Activated CD8-positive, alpha-beta T cell treated with anti-CD3 and anti-CD28 coated beads for 36 hours (primary cell): ENCODE data around the gene ANKS3. TPM values are rescaled to one million over a fixed set of nuclear protein-coding genes. Genes with fewer than 3 reads are reported as not detected.
A peak's percentile ranks its signal among the peaks of the same experiment; 100 is the strongest.

Experiments
- ATAC-seq: fragments of 200-7000 bp; cut with Tn5 transposase; one replicate; pipeline ENCODE4 v1.10.0; 2021; ENCODE audit warnings: mild to moderate bottlenecking, moderate library complexity
- CTCF ChIA-PET: fragments of 350-600 bp; sonication (Branson Sonifier 250); formaldehyde crosslinking; loops from one replicate; lab custom pipeline; 2021; ENCODE audit warnings: antibody characterized with exemption; lab: Charles Lee
- POLR2A ChIA-PET: fragments of 350-600 bp; sonication (Branson Sonifier 250); formaldehyde crosslinking; loops from one replicate; lab custom pipeline; 2021; ENCODE audit warnings: antibody characterized with exemption; lab: Charles Lee
- DNase-seq: peaks from one replicate; pipeline ENCODE4 v3.0.0-alpha.2; 2020
- H3K27ac Mint-ChIP-seq: one replicate; pipeline ENCODE4 v1.8.0; 2021; ENCODE audit warnings: mild to moderate bottlenecking, mixed read lengths
- H3K27me3 Mint-ChIP-seq: one replicate; pipeline ENCODE4 v1.8.0; 2021; ENCODE audit warnings: mixed read lengths
- H3K36me3 Mint-ChIP-seq: one replicate; pipeline ENCODE4 v1.8.0; 2021; ENCODE audit warnings: low read depth, mixed read lengths
- H3K4me1 Mint-ChIP-seq: one replicate; pipeline ENCODE4 v1.8.0; 2021; ENCODE audit warnings: low read depth, mixed read lengths
- H3K4me3 Mint-ChIP-seq: one replicate; pipeline ENCODE4 v1.8.0; 2021; ENCODE audit warnings: mild to moderate bottlenecking, moderate library complexity, mixed read lengths
- H3K9me3 Mint-ChIP-seq: one replicate; pipeline ENCODE4 v1.8.0; 2021; ENCODE audit warnings: mixed read lengths
- intact Hi-C: fragments of 100-400 bp; cut with micrococcal nuclease; formaldehyde crosslinking; loops from one replicate; pipeline ENCODE4 v1.10.0; 2022
- total RNA-seq, 2 experiments: library from RNA; stranded (reverse); gene quantifications; one replicate each; pipeline ENCODE4 v1.2.3, GENCODE V29; 2021
- TF ChIP-seq, protein P1 (sequence below): fragments of 200-600 bp; IDR thresholded peaks from one replicate; pipeline ENCODE4 v1.8.0; 2022; ENCODE audit warnings: antibody characterized with exemption, mild to moderate bottlenecking

Gene ANKS3
- total RNA-seq, 2 experiments from 2014 or later = 13.0 to 13.8 TPM

DNA sequence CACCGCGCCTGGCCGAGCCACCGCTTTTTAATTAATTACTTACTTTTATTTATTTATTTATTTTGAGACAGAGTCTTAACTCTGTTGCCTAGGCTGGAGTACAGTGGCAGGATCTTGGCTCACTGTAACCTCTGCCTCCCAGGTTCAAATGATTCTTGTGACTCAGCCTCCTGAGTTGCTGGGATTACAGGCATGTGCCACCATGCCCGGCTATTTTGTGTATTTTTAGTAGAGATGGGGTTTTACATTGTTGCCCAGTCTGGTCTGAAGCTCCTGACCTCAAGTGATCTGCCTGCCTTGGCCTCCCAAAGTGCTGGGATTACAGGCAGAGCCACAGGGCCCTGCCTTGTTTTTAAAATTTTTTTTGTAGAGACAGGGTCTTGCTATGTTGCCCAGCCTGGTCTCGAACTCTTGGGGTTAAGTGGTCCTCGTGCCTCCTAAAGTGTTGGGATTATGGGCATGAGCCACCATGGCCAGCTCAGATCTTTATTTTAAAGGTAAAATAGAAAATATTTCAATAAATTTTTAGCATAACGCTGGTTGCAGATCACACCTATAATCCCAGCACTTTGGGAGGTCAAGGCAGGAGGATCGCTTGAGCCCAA lies 59.0 kb downstream of the ANKS3 start:
- Mint-ChIP-seq H3K27ac (peak overlapping the region; percentile 99), H3K4me1 (peaks cover 35% of the 10 kb centered on the region), H3K27me3 (no peaks in the 10 kb centered on the region), H3K36me3 (peaks cover 14% of the 10 kb centered on the region), H3K9me3 (no peaks in the 10 kb centered on the region), H3K4me3 (no peak overlapping the region)
- intact Hi-C loops = no loop called here
- POLR2A ChIA-PET = interaction anchor here (1.7 kb wide), 1 partner anchor 59 kb away, joined by 5 read pairs; no protein-coding TSS in a partner anchor
- CTCF ChIA-PET = interaction anchor here (0.6 kb wide), 1 partner anchor 92 kb away, joined by 3 read pairs; no protein-coding TSS in a partner anchor
- DNase-seq (no peak), ATAC-seq (no peak)
- TF ChIP-seq, protein P1, sequence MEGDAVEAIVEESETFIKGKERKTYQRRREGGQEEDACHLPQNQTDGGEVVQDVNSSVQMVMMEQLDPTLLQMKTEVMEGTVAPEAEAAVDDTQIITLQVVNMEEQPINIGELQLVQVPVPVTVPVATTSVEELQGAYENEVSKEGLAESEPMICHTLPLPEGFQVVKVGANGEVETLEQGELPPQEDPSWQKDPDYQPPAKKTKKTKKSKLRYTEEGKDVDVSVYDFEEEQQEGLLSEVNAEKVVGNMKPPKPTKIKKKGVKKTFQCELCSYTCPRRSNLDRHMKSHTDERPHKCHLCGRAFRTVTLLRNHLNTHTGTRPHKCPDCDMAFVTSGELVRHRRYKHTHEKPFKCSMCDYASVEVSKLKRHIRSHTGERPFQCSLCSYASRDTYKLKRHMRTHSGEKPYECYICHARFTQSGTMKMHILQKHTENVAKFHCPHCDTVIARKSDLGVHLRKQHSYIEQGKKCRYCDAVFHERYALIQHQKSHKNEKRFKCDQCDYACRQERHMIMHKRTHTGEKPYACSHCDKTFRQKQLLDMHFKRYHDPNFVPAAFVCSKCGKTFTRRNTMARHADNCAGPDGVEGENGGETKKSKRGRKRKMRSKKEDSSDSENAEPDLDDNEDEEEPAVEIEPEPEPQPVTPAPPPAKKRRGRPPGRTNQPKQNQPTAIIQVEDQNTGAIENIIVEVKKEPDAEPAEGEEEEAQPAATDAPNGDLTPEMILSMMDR = no peak

DNA sequence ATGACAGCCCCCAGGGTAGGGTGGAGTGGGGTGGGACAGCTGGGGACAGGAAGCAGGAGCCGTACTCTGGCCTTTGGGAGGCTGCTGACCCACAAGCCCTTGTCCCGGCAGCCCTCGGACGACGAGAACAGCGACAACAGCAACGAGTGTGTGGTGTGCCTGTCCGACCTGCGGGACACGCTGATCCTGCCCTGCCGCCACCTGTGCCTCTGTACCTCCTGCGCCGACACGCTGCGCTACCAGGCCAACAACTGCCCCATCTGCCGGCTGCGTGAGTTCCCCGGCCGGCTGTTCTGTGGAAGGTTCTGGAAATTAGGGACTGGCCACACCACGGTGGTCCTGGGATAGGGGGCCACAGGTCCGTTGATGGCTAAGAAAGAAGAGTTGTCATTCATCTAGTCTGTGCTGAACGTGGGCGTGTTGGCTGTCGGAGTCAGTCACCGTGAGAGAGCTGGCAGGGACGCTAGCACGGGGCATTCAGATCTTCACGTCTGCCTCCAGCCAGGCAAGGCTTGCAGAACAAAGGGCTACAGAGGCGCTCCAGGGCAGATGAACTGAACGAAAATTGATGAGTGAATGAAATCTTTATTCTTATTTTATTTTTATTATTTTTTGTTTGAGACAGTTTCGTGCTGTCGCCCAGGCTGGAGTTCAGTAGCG lies 60.6 kb downstream of the ANKS3 start:
- no peak for ATAC-seq
- no peak for DNase-seq
- peaks cover 30% of the 10 kb centered on the region for H3K4me1 Mint-ChIP-seq
- ChIA-PET POLR2A (no interaction called here), CTCF (interaction anchor here (0.7 kb wide), 1 partner anchor 9 kb away, joined by 3 read pairs; no protein-coding TSS in a partner anchor)
- H3K4me3 Mint-ChIP-seq = no peak overlapping the region
- TF ChIP-seq, protein P1 = no peak
- no peaks in the 10 kb centered on the region for H3K27me3 Mint-ChIP-seq
- H3K27ac Mint-ChIP-seq = no peak overlapping the region
- H3K36me3 Mint-ChIP-seq = peaks cover 14% of the 10 kb centered on the region
- intact Hi-C loops = no loop called here
- H3K9me3 Mint-ChIP-seq = no peaks in the 10 kb centered on the region

DNA sequence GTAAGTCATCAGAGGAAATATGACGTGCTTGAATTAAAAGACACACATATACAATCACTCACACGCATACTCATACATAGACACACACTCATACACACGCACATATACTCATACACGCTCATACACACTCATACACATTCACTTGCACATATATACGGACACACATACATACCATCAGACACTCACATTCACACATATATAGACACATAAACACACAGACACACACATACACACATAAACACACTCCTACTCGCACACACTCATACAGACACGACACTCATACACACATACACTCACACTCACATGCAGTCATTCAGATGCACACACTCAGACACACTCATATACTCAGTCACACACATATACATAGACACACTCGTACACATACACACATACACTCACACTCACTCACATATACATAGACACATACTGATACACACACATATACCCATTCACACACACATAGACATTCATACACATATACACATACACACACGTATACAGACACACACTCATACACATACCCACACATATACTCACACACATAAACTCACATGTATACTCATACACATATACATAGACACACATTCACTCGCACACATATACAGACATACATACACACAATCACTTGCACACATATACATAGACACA lies 65.6 kb downstream of the ANKS3 start:
- no peak overlapping the region for H3K4me3 Mint-ChIP-seq
- ChIA-PET POLR2A (interaction anchor here (1.7 kb wide), 1 partner anchor 8 kb away, joined by 6 read pairs; no protein-coding TSS in a partner anchor), CTCF (no interaction called here)
- H3K9me3 Mint-ChIP-seq = no peaks in the 10 kb centered on the region
- ATAC-seq (no peak), DNase-seq (no peak)
- H3K4me1 Mint-ChIP-seq = peaks cover 21% of the 10 kb centered on the region
- intact Hi-C loops = no loop called here
- TF ChIP-seq, protein P1 = no peak
- no peaks in the 10 kb centered on the region for H3K27me3 Mint-ChIP-seq
- H3K27ac Mint-ChIP-seq = no peak overlapping the region
- H3K36me3 Mint-ChIP-seq = peaks cover 24% of the 10 kb centered on the region

DNA sequence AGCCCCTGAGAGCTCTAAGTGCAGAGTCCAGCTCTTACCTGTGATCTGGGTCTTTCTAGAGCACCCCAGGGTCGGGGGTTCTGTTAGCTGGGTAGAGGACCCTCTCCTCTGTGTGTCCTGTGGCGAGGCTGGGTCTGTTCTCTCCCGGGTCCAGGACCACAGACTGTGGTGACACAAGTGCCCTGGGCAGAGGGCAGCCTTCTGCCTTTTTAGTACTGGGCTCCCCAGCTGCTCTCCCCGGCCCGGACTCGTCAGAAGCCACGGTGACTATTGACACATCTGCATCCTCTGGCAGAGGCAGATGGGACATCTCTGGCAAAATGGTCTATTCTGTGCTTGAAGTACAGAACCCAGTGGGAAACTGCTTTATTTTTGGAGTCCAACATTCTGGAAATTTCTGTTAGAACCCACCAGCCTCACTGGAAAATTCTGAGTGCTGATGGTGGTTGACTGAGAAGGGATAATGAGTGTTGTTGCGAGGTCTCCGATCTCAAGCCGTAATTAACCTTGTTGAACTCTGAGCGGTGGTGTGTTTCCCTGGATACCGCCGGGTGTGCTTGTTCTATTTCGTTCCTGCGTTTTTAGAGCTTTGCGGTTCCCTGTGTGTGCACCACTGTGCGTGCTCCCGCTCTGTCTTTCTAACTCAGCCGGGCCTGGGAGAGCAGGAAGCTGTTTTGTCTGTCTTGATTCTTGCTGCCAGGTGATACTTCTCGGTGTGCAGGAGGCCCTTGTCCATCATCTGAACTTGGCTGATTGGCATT lies 66.7 kb downstream of the ANKS3 start:
- no peaks in the 10 kb centered on the region for H3K9me3 Mint-ChIP-seq
- H3K27ac Mint-ChIP-seq = no peak overlapping the region
- DNase-seq = no peak
- CTCF ChIA-PET = interaction anchor here (1.3 to 1.4 kb wide), 2 partner anchors 16 to 17 kb away, joined by 4 read pairs; no protein-coding TSS in a partner anchor
- H3K27me3 Mint-ChIP-seq = no peaks in the 10 kb centered on the region
- intact Hi-C loops = no loop called here
- POLR2A ChIA-PET = interaction anchor here (1.7 kb wide), 1 partner anchor 9 kb away, joined by 6 read pairs; no protein-coding TSS in a partner anchor
- H3K4me1 Mint-ChIP-seq = peaks cover 27% of the 10 kb centered on the region
- TF ChIP-seq, protein P1 = no peak
- ATAC-seq = no peak
- H3K36me3 Mint-ChIP-seq = peaks cover 29% of the 10 kb centered on the region
- no peak overlapping the region for H3K4me3 Mint-ChIP-seq
